Fibroblast of skin of left quadriceps (primary cell): ENCODE measurements around the gene C10orf95.
A peak's percentile ranks its signal among the peaks of the same experiment; 100 is the strongest.
"Not testable (repeated sequence)": the region's sequence is repeated elsewhere in the genome, so short reads cannot be mapped to it uniquely, and the experiment has no call there.

Experiments used
- DNase-seq, 2 experiments: peaks; one replicate each; pipeline ENCODE4 v3.0.0-alpha.2; 2013; ENCODE audit warnings: low read depth in 2 of 2

C10orf95 gene

GRCh38 chr10:102465466-102465865, 14.1 kb upstream of the C10orf95 start:
- no peak for DNase-seq

GRCh38 chr10:102463983-102464382, 12.6 kb upstream of the C10orf95 start:
- DNase-seq = no peak

- no peak for DNase-seq
Observed at GRCh38 chr10:102462512-102463054, 11.2 kb upstream of the C10orf95 start.

GRCh38 chr10:102461187-102462054, 10.1 kb upstream of the C10orf95 start:
- DNase-seq = peak; percentile 45 to 47

- DNase-seq = no peak
Observed at GRCh38 chr10:102460836-102461186, 9.5 kb upstream of the C10orf95 start.

GRCh38 chr10:102458656-102459055, 7.3 kb upstream of the C10orf95 start:
- DNase-seq = no peak

- no peak for DNase-seq
Observed at GRCh38 chr10:102457591-102458150, 6.3 kb upstream of the C10orf95 start.

GRCh38 chr10:102455893-102456471, 4.6 kb upstream of the C10orf95 start:
- peak; percentile 56 to 57 for DNase-seq

GRCh38 chr10:102454662-102455487, 3.5 kb upstream of the C10orf95 start:
- not testable (repeated sequence) for DNase-seq

GRCh38 chr10:102453502-102453901, 2.2 kb upstream of the C10orf95 start:
- no peak for DNase-seq

GRCh38 chr10:102452672-102453340, 1.5 kb upstream of the C10orf95 start:
- DNase-seq = no peak

- peak in 1 of 2 experiments; percentile 35 for DNase-seq
Observed at GRCh38 chr10:102450374-102451104, 804 bp downstream of the C10orf95 start.

- no peak for DNase-seq
Observed at GRCh38 chr10:102450124-102450373, 1.3 kb downstream of the C10orf95 start.

GRCh38 chr10:102449321-102450123, 1.8 kb downstream of the C10orf95 start:
- no peak for DNase-seq

- no peak for DNase-seq
Observed at GRCh38 chr10:102444851-102445250, 6.5 kb downstream of the C10orf95 start.

- no peak for DNase-seq
Observed at GRCh38 chr10:102438374-102438773, 13.0 kb downstream of the C10orf95 start.

- DNase-seq = no peak
Observed at GRCh38 chr10:102437515-102437914, 13.8 kb downstream of the C10orf95 start.

- no peak for DNase-seq
Observed at GRCh38 chr10:102436312-102436711, 15.0 kb downstream of the C10orf95 start.

GRCh38 chr10:102435529-102436233, 15.7 kb downstream of the C10orf95 start:
- no peak for DNase-seq
